GM12801 (cell line): ENCODE results near the gene GLRA2.

Experiments
- CTCF ChIP-seq: IDR thresholded peaks from one replicate; pipeline ENCODE4 v1.5.1; 2011; ENCODE audit warnings: control low read depth; ENCODE audit not compliant: insufficient read length; ENCODE audit errors: extremely low read depth

The GLRA2 gene

GRCh38 chrX:14675500-14675899 lies 146.2 kb downstream of the GLRA2 start:
- no peak for TF ChIP-seq CTCF

GRCh38 chrX:14676431-14676830 lies 147.1 kb downstream of the GLRA2 start:
- no peak for TF ChIP-seq CTCF

GRCh38 chrX:14690553-14690952 lies 161.2 kb downstream of the GLRA2 start:
- TF ChIP-seq CTCF: no peak

DNA sequence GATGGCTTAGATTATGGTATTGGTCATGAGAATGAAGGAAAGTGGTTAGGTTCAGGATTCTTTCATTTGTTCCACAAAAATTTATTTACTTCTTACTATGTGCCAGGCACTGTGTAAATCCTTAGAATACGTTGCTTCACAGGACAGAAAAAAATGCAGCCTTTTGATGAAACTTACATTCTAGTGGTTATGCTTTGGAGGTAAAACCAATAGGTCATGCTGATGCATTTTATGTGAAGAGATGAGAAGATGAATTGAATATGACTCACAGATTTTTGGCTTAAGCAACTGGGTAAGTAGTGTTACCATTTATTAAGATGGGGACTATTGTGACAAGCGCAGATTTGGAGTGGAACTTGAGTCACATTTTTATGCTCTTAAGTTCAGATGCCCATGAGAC lies 165.3 kb downstream of the GLRA2 start:
- no peak for TF ChIP-seq CTCF

- TF ChIP-seq CTCF: no peak
Measured at GRCh38 chrX:14697451-14697850, 168.1 kb downstream of the GLRA2 start.

- TF ChIP-seq CTCF: no peak
Measured at GRCh38 chrX:14698790-14699189, 169.5 kb downstream of the GLRA2 start.

DNA sequence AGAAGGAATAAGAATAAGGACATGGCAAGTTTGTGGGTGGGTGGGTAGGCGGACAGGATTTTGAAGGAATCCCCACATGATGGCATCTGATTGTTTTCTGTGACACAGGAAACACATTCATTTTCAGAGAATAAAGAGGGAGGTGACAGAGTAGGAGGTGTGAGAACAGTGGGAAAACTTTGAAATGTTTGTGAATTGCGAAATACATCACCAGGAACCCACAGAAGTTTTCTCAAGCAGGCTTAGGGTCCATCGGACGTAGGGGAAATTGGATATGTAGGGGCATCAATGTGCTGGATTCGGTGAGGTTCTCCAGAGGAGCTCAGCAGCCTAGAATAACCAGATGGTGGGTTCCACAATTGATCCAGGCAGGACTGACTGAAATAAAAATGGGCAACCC lies 171.6 kb downstream of the GLRA2 start:
- no peak for TF ChIP-seq CTCF

- no peak for TF ChIP-seq CTCF
Measured at GRCh38 chrX:14702145-14702544, 172.8 kb downstream of the GLRA2 start.
